Mesothelial cell of epicardium (in vitro differentiated cells): ENCODE measurements around the gene PHF2. TPM values are rescaled to one million over a fixed set of nuclear protein-coding genes. Genes with fewer than 3 reads are reported as not detected.
A peak's percentile ranks its signal among the peaks of the same experiment; 100 is the strongest.
"Not testable (repeated sequence)": the region's sequence is repeated elsewhere in the genome, so short reads cannot be mapped to it uniquely, and the experiment has no call there.

Source experiments
- DNase-seq, 2 experiments: peaks; one replicate each; pipeline ENCODE4 v3.0.0; 2021; ENCODE audit warnings: low spot score in 2 of 2; ENCODE audit not compliant: unreplicated experiment in 2 of 2
- H3K27ac Mint-ChIP-seq: 2 replicates; pipeline ENCODE4 v1.8.0; 2021; ENCODE audit warnings: mixed read lengths
- H3K27me3 Mint-ChIP-seq: 2 replicates; pipeline ENCODE4 v1.8.0; 2021; ENCODE audit warnings: low read depth, mixed read lengths
- H3K36me3 Mint-ChIP-seq: 2 replicates; pipeline ENCODE4 v1.8.0; 2021; ENCODE audit warnings: mixed read lengths
- H3K4me1 Mint-ChIP-seq: 2 replicates; pipeline ENCODE4 v1.8.0; 2021; ENCODE audit warnings: mixed read lengths
- H3K4me3 Mint-ChIP-seq: 2 replicates; pipeline ENCODE4 v1.8.0; 2021; ENCODE audit warnings: mild to moderate bottlenecking, moderate library complexity, mixed read lengths
- H3K9me3 Mint-ChIP-seq: 2 replicates; pipeline ENCODE4 v1.8.0; 2021; ENCODE audit warnings: mixed read lengths
- total RNA-seq: library from RNA; stranded (reverse); gene quantifications from 3 replicates; pipeline ENCODE4 v1.2.1, GENCODE V29; 2021
- TF ChIP-seq, protein P1 (sequence below): fragments of 200-600 bp; sonication (generic); IDR thresholded peaks from one replicate; pipeline ENCODE4 v1.5.0; 2021; ENCODE audit warnings: antibody characterized with exemption; ENCODE audit not compliant: unreplicated experiment

Gene PHF2
- total RNA-seq, 1 donor from 2014 or later = 37.6 TPM

DNA sequence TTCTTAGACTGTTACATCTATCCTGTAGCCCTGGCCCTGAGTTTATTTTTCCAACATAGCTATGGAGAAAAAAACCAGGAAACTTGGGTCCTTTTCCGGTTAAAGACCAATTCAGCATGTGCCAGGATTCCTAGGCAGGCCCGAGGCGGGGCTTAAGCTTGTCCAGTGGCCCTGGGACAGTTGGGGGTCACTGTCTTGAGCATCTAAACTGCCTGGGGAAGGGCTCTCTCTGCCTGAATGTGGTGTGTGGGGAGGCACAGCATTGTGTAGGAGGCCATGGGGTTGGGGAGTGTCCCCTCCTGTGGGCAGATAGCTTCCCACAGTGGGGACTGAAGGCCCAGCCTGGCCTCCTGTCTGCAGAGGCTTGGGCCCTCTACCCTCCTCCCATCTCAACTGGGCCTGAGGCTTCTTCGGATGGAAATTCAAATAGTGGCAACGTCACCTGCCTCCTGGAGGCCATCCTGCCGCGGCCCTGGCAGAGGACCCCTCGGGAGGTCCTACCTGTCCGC, 88.8 kb downstream of the PHF2 start:
- DNase-seq = no peak
- H3K27ac Mint-ChIP-seq = no peak overlapping the region
- no peaks in the 10 kb centered on the region for H3K9me3 Mint-ChIP-seq
- H3K36me3 Mint-ChIP-seq = peaks cover 6% of the 10 kb centered on the region
- no peaks in the 10 kb centered on the region for H3K4me1 Mint-ChIP-seq
- H3K27me3 Mint-ChIP-seq = no peaks in the 10 kb centered on the region
- TF ChIP-seq, protein P1, sequence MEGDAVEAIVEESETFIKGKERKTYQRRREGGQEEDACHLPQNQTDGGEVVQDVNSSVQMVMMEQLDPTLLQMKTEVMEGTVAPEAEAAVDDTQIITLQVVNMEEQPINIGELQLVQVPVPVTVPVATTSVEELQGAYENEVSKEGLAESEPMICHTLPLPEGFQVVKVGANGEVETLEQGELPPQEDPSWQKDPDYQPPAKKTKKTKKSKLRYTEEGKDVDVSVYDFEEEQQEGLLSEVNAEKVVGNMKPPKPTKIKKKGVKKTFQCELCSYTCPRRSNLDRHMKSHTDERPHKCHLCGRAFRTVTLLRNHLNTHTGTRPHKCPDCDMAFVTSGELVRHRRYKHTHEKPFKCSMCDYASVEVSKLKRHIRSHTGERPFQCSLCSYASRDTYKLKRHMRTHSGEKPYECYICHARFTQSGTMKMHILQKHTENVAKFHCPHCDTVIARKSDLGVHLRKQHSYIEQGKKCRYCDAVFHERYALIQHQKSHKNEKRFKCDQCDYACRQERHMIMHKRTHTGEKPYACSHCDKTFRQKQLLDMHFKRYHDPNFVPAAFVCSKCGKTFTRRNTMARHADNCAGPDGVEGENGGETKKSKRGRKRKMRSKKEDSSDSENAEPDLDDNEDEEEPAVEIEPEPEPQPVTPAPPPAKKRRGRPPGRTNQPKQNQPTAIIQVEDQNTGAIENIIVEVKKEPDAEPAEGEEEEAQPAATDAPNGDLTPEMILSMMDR = no peak
- no peak overlapping the region for H3K4me3 Mint-ChIP-seq

DNA sequence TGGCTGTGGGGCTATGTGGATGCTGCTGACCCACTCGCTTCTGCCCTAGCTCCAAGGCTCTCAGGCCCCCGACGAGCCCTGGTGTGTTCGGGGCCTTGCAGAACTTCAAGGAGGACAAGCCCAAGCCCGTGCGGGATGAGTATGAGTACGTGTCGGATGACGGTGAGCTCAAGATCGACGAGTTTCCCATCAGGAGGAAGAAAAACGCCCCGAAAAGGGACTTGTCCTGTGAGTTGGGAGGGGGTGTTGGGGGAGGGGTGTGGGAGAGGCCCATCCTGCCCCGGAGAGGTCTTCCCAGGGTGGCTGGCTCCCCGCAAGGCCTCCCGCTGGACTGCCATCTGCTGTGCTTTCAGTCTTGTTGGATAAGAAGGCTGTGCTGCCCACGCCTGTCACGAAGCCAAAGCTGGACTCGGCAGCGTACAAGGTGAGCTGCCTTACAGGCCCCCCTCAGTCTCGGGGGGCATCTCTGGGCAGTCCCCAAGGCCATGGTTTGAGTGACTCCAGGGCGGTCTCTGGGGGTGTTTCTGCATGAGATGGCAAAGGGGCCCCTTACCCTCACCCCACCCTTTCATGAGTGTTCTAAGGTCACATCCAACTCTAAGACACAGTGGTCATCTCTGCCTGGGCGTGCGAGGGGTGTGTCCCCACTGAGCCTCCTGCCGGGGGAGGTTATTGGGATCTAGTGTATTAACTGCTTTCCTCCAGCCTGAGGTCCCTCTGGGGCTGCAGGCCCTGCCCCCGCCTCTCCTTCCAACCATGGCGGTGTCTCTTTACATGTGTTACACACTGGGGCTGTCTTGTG, 89.5 kb downstream of the PHF2 start:
- TF ChIP-seq, protein P1 = no peak
- H3K36me3 Mint-ChIP-seq = peaks cover 3% of the 10 kb centered on the region
- no peaks in the 10 kb centered on the region for H3K4me1 Mint-ChIP-seq
- DNase-seq = peak in 1 of 2 experiments; percentile 18
- no peaks in the 10 kb centered on the region for H3K27me3 Mint-ChIP-seq
- H3K27ac Mint-ChIP-seq = no peak overlapping the region
- H3K4me3 Mint-ChIP-seq = no peak overlapping the region
- H3K9me3 Mint-ChIP-seq = no peaks in the 10 kb centered on the region

DNA sequence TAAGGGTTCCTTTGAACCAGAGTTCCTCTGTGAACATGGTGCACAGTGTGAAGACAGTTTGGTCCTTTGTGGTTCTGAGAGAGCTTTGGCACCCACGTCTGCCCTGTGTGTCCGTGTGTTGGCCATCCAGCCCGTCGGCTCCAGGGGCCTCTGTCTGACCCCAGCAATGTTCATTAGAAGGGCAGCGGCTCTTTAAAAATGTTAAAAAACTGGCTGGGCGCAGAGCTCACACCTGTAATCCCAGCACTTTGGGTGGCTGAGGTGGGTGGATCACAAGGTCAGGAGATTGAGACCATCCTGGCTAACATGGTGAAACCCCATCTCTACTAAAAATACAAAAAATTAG, 90.0 kb downstream of the PHF2 start:
- not testable (repeated sequence) for H3K4me1 Mint-ChIP-seq, DNase-seq, H3K27me3 Mint-ChIP-seq, H3K27ac Mint-ChIP-seq, H3K36me3 Mint-ChIP-seq, H3K9me3 Mint-ChIP-seq, H3K4me3 Mint-ChIP-seq

DNA sequence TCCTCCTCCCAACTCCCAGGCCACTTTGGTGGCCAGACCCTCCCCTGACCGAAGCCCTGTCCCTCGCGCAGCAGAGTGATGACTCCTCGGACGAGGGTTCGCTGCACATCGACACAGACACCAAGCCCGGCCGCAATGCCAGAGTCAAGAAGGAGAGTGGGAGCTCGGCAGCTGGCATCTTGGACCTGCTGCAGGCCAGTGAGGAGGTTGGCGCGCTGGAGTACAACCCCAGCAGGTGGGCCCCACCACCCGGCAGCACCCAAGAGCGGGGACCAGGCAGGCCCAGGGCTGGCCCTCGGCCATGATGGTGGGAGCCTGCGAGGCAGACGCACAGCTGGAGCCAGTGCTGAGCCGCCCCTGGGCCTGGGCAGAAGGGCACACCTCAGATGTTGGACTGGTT, 90.6 kb downstream of the PHF2 start:
- H3K27me3 Mint-ChIP-seq = no peaks in the 10 kb centered on the region
- no peaks in the 10 kb centered on the region for H3K9me3 Mint-ChIP-seq
- peaks cover 3% of the 10 kb centered on the region for H3K36me3 Mint-ChIP-seq
- H3K4me1 Mint-ChIP-seq = no peaks in the 10 kb centered on the region
- H3K4me3 Mint-ChIP-seq = no peak overlapping the region
- TF ChIP-seq, protein P1 = no peak
- no peak overlapping the region for H3K27ac Mint-ChIP-seq
- peak in 1 of 2 experiments; percentile 18 for DNase-seq

DNA sequence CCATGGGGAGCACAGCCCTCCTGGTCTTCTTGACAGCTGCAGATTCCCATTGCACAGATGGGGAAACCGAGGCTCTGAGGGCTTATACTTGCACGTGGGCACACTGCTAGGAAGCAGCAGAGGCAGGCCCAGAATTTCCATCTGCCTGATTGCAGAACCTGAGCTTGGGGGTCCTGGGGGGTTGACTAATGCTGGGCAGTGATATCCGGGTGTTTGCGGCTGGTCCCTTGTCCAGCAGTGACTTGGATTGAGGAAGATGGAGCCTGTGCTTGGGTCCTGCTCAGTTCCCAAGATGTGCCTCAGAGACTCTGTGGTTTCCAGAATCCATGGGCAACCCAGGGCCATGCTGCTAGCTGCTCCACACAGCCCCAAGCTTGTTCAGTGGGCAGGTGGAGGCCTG, 91.2 kb downstream of the PHF2 start:
- Mint-ChIP-seq H3K27ac (no peak overlapping the region), H3K4me3 (no peak overlapping the region)
- DNase-seq = no peak

DNA sequence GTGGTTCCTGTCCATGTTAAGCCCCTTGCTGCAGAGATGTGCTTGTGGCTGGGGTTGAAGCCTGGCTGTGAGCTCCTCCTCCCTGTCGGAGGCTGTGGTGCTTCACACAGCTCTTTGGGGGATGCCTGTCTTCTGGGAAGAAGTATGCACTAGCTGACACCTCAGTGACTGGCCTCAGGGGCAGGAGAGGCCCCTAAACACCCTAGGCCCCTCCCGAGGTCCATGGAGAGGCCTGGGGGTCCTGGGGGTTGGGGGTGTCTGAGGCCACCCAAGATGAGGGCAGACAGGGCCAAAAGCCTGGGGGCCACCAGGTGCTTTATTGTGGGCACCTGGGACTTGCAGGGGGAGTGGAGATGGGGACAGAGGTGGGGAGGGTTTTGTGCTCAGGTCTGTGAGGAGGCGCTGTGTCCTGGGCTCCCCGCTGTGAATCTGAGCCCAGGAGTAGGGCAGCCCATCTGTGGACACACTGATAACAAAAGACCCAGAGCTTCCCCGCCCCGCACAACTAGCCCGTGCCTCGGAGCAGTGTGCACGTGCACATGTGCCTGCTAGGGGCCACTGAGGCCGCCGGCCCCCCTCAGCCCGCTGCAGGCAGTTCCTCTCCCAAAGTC, 92.0 kb downstream of the PHF2 start:
- Mint-ChIP-seq H3K27me3 (no peaks in the 10 kb centered on the region), H3K9me3 (no peaks in the 10 kb centered on the region), H3K27ac (no peak overlapping the region), H3K36me3 (peaks cover 9% of the 10 kb centered on the region), H3K4me3 (no peak overlapping the region), H3K4me1 (no peaks in the 10 kb centered on the region)
- TF ChIP-seq, protein P1 = no peak
- peak; percentile 11 to 12 for DNase-seq

More for the DNA sequence above, 91.2 kb downstream of the PHF2 start:
- TF ChIP-seq, protein P1 = no peak
- peaks cover 3% of the 10 kb centered on the region for H3K36me3 Mint-ChIP-seq
- H3K4me1 Mint-ChIP-seq = no peaks in the 10 kb centered on the region
- H3K9me3 Mint-ChIP-seq = no peaks in the 10 kb centered on the region
- H3K27me3 Mint-ChIP-seq = no peaks in the 10 kb centered on the region
